ENCODE results near the gene RPL28. TPM values are rescaled to one million over a fixed set of nuclear protein-coding genes. Genes with fewer than 3 reads are reported as not detected.
"Not testable (repeated sequence)": the region's sequence is repeated elsewhere in the genome, so short reads cannot be mapped to it uniquely, and the experiment has no call there.

Gene RPL28
- total RNA-seq, 1 donor from 2014 or later, result 1,017 TPM

- Mint-ChIP-seq H3K27ac (peak overlapping the region; percentile 4), H3K27me3 (ENCODE audit: insufficient read depth, low read depth) (peaks cover 18% of the 10 kb centered on the region), H3K36me3 (peaks cover 33% of the 10 kb centered on the region), H3K9me3 (peaks cover 13% of the 10 kb centered on the region), H3K4me3 (peak overlapping the region; percentile 95), H3K4me1 (peaks cover 41% of the 10 kb centered on the region)
- peaks cover 10% of the 10 kb centered on the region for H3K36me3 ChIP-seq
- TF ChIP-seq CTCF (IDR thresholded peaks at IDR 0.05), result no peak
- no peak for TF ChIP-seq EZH2phosphoT487 (IDR thresholded peaks at IDR 0.05)
- TF ChIP-seq EZH2 (IDR thresholded peaks at IDR 0.05), result no peak
- no peaks in the 10 kb centered on the region for H3K27me3 ChIP-seq
- H3K4me3 ChIP-seq, result peak overlapping the region; percentile 88
- no peak overlapping the region for H2AFZ ChIP-seq (replicated peaks)
- peak overlapping the region; percentile 91 for H3K9ac ChIP-seq
- H4K20me1 ChIP-seq (ENCODE audit: low read depth), result peaks cover 54% of the 10 kb centered on the region
- peaks cover 50% of the 10 kb centered on the region for H3F3A ChIP-seq (ENCODE audit: low read depth)
- H3K4me2 ChIP-seq, result peak overlapping the region; percentile 93
- H3K9me3 ChIP-seq (ENCODE audit: low read depth), result no peaks in the 10 kb centered on the region
- peak overlapping the region; percentile 98 for H3K27ac ChIP-seq
- peak; percentile 42 for DNase-seq (ENCODE audit: low spot score)
- H3K4me1 ChIP-seq, result peaks cover 15% of the 10 kb centered on the region
- H3K79me2 ChIP-seq (ENCODE audit: low read depth), result peaks cover 55% of the 10 kb centered on the region
Measured at GRCh38 chr19:55406826-55407549, 21.3 kb downstream of the RPL28 start.

GRCh38 chr19:55407550-55407799 is 21.7 kb downstream of the RPL28 start, which contains the start of gene UBE2S:
UBE2S (minus strand) TSS chr19:55407788; CDS start chr19:55407589, 199 bp downstream.
- Histone ChIP-seq H3K36me3 (peaks cover 10% of the 10 kb centered on the region), H3F3A (ENCODE audit: low read depth) (peaks cover 45% of the 10 kb centered on the region), H3K4me2 (peak within 1 kb of the TSS; percentile 93), H3K9ac (peak within 1 kb of the TSS; percentile 91), H3K27ac (peak within 1 kb of the TSS; percentile 98), H3K4me1 (peaks cover 15% of the 10 kb centered on the region), H3K4me3 (peak within 1 kb of the TSS; percentile 88), H3K79me2 (ENCODE audit: low read depth) (peaks cover 50% of the 10 kb centered on the region), H4K20me1 (ENCODE audit: low read depth) (peaks cover 49% of the 10 kb centered on the region)
- Mint-ChIP-seq H3K9me3 (peaks cover 13% of the 10 kb centered on the region), H3K4me3 (peak within 1 kb of the TSS; percentile 95), H3K36me3 (peaks cover 30% of the 10 kb centered on the region), H3K27me3 (ENCODE audit: insufficient read depth, low read depth) (peaks cover 15% of the 10 kb centered on the region), H3K4me1 (peaks cover 37% of the 10 kb centered on the region), H3K27ac (peak within 1 kb of the TSS; percentile 99)
- DNase-seq (ENCODE audit: low spot score); H3K27me3 ChIP-seq; H2AFZ ChIP-seq (replicated peaks); H3K9me3 ChIP-seq (ENCODE audit: low read depth): not testable (repeated sequence)
- peak; percentile 3 for TF ChIP-seq CTCF (IDR thresholded peaks at IDR 0.05)

DNA sequence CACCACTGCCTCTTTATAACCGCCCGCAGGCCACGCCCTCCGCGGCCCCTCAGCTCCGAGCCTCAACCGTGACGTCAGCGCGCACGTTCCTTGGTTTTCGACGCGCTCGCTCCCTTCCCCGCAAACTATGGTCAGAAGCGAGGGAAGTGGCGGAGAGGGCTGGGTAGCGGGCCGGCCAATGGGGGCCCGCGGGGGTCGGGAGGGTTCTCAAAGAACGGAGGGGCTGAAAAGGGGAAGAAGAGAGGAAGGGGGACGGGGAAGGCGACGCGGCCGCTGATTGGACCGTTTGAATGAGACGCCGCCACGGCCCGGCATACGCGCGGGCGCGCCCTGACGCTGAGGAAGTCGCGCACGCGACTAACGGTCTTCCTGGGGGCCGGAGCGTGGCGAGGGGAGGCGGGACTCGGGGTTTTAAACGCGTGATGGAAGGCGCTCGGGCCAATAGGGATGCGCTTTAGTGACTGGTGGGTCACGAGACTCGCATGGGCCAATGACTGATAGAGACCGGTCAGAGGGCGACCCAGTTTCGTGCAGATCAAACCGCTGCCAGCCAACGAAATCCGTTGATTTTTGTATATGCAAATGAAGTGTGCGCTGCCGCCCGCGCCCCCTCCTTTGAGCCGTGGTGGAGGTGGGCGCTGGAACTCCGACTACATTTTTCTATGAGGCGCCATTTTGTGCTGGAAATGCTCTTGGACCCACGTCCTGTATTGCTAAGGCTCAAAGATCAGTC is 22.2 kb downstream of the RPL28 start:
- Histone ChIP-seq H3F3A (ENCODE audit: low read depth) (peaks cover 40% of the 10 kb centered on the region), H3K4me2 (peak overlapping the region; percentile 50), H4K20me1 (ENCODE audit: low read depth) (peaks cover 44% of the 10 kb centered on the region), H3K4me3 (peak overlapping the region; percentile 88), H3K79me2 (ENCODE audit: low read depth) (peaks cover 46% of the 10 kb centered on the region), H3K27ac (peak overlapping the region; percentile 98), H3K9ac (no peak overlapping the region), H3K27me3 (no peaks in the 10 kb centered on the region), H3K36me3 (peaks cover 5% of the 10 kb centered on the region), H3K9me3 (ENCODE audit: low read depth) (no peaks in the 10 kb centered on the region), H2AFZ (replicated peaks) (no peak overlapping the region), H3K4me1 (peaks cover 15% of the 10 kb centered on the region)
- no peak for TF ChIP-seq EZH2 (IDR thresholded peaks at IDR 0.05)
- no peak for TF ChIP-seq CTCF (IDR thresholded peaks at IDR 0.05)
- H3K27me3 Mint-ChIP-seq (ENCODE audit: insufficient read depth, low read depth), result peaks cover 15% of the 10 kb centered on the region
- H3K36me3 Mint-ChIP-seq, result peaks cover 27% of the 10 kb centered on the region
- peak overlapping the region; percentile 99 for H3K27ac Mint-ChIP-seq
- DNase-seq (ENCODE audit: low spot score), result peak; percentile 99
- peaks cover 34% of the 10 kb centered on the region for H3K4me1 Mint-ChIP-seq
- H3K9me3 Mint-ChIP-seq, result peaks cover 13% of the 10 kb centered on the region
- H3K4me3 Mint-ChIP-seq, result peak overlapping the region; percentile 95
